LNCAP (cell line): ENCODE data around the gene BZW1.

Experiments used
- TF ChIP-seq, protein P1 (sequence below): fragments of 450-650 bp; IDR thresholded peaks from 2 replicates; pipeline ENCODE4 v1.5.1; 2017; ENCODE audit warnings: mild to moderate bottlenecking

Gene BZW1

DNA sequence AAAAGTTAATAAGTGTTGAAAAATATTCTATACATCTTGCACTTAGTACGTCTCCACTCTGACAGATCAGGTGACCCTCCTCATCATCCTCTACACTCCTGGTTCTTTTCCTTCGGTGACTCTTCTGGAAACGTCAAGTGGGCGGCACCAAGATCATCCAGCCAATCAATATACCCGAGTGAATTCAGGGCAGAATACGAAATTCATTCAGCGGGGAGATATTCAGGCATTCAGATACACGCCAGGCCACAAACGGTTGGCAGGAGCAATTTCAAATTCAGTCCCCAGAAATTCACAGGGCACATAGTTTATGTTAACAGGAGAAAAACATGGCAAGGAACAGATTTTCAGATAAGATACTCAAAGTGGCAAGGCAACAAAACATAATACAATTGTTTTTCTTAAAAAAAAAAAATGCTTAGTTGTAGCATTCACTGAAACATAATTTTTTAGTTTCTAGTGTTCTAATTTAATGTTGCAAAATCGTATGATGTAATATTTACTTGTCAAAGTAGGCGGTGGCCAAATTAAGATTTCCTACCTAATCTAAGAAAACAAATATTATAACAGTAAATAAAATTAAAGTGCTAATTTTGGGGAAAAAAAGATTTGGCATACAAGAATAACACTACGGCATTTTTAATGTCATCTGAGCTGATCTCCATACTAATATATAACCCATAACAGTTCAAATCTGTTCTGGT lies 48.5 kb downstream of the BZW1 start:
- TF ChIP-seq, protein P1, sequence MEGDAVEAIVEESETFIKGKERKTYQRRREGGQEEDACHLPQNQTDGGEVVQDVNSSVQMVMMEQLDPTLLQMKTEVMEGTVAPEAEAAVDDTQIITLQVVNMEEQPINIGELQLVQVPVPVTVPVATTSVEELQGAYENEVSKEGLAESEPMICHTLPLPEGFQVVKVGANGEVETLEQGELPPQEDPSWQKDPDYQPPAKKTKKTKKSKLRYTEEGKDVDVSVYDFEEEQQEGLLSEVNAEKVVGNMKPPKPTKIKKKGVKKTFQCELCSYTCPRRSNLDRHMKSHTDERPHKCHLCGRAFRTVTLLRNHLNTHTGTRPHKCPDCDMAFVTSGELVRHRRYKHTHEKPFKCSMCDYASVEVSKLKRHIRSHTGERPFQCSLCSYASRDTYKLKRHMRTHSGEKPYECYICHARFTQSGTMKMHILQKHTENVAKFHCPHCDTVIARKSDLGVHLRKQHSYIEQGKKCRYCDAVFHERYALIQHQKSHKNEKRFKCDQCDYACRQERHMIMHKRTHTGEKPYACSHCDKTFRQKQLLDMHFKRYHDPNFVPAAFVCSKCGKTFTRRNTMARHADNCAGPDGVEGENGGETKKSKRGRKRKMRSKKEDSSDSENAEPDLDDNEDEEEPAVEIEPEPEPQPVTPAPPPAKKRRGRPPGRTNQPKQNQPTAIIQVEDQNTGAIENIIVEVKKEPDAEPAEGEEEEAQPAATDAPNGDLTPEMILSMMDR: no peak

GRCh38 chr2:200861617-200862155 lies 50.0 kb downstream of the BZW1 start:
- TF ChIP-seq, protein P1: no peak

GRCh38 chr2:200862532-200863000 lies 50.9 kb downstream of the BZW1 start:
- TF ChIP-seq, protein P1: no peak

DNA sequence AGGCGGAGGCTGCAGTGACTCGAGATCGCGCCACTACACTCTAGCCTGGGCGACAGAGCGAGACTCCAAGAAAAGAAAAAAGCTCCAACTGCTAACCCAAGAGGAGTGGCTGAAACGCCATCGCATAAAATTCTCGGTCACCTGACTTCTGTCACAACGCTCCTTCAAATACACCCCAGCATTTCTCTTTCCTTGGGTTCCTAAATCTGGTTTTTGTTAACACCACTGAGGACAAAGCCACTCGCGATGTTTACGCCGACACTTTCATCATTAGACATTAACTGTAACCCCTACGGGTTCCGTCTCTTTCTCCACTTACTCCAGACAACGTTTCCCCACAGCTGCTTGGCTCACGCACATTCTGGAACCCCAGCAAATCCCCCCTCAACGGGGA lies 52.1 kb downstream of the BZW1 start:
- TF ChIP-seq, protein P1: no peak

- TF ChIP-seq, protein P1: no peak
Observed at GRCh38 chr2:200864176-200865034, 52.7 kb downstream of the BZW1 start, which contains the start of gene CLK1. Gene CLK1 (minus strand): TSS chr2:200864658. CDS start chr2:200861862, 2,796 bp downstream.

DNA sequence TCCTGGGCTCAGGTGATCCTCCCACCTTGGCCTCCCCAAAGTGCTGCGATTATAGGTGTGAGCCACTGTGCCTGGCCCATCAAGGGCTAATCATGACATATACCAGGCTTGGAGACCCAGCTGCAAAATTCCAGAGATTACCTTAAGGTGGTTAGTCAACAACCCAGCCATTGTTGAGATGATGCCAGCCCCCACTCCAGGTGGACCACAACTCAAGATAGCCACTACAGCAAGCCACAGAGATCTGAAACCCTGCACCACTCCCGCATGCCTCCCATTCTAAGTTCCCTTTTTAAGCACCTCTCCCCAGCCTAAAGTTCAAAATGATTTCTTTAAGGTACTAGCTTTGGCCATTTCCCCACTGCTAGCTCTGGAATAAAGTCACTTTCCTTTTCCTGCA lies 57.3 kb downstream of the BZW1 start:
- TF ChIP-seq, protein P1: no peak

- TF ChIP-seq, protein P1: no peak
Observed at GRCh38 chr2:200871151-200871550, 59.4 kb downstream of the BZW1 start.
